ENCODE data around the gene PSMB2. TPM values are rescaled to one million over a fixed set of nuclear protein-coding genes. Genes with fewer than 3 reads are reported as not detected.

Gene PSMB2
- total RNA-seq, 1 donor from 2014 or later, result 98.6 TPM

DNA sequence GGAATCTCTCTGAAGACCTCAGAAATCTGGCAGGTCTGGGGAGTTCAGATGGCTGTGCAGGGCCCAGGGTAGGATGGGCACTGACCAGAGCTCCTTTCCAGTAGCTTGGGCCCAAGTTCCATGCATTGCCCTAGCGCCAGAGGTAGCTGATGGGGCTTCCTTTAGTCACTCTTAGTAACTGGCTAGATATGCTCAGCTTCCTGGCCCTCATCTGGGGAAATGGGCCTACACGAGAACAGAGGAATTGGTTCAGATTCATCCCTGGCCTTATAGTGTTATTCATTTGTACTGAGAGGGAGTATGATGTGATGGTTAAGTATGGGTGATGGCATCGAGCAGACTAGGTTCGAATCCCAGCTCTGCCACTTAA lies 15.5 kb upstream of the PSMB2 start:
- Mint-ChIP-seq H3K4me3 (ENCODE audit: unreplicated experiment) (no peak overlapping the region), H3K27ac (ENCODE audit: unreplicated experiment) (no peak overlapping the region), H3K4me1 (ENCODE audit: low read depth, unreplicated experiment) (no peaks in the 10 kb centered on the region), H3K27me3 (ENCODE audit: low read depth, unreplicated experiment) (peaks cover 56% of the 10 kb centered on the region), H3K36me3 (ENCODE audit: low read depth, unreplicated experiment) (no peaks in the 10 kb centered on the region), H3K9me3 (ENCODE audit: unreplicated experiment) (peaks cover 2% of the 10 kb centered on the region)
- peaks cover 9% of the 10 kb centered on the region for H3K27me3 ChIP-seq (ENCODE audit: insufficient read depth, low read length)
- H3K9ac ChIP-seq (ENCODE audit: low read length), result no peak overlapping the region
- DNase-seq (ENCODE audit: low read depth) (no peak), FAIRE-seq (no peak)
- H3K27ac ChIP-seq (ENCODE audit: low read depth, low read length), result no peak overlapping the region
- H4K20me1 ChIP-seq (ENCODE audit: insufficient read depth, low read length), result no peaks in the 10 kb centered on the region
- TF ChIP-seq EZH2 (IDR thresholded peaks at IDR 0.05; ENCODE audit: insufficient read depth, low read length), result no peak
- TF ChIP-seq, protein P1, sequence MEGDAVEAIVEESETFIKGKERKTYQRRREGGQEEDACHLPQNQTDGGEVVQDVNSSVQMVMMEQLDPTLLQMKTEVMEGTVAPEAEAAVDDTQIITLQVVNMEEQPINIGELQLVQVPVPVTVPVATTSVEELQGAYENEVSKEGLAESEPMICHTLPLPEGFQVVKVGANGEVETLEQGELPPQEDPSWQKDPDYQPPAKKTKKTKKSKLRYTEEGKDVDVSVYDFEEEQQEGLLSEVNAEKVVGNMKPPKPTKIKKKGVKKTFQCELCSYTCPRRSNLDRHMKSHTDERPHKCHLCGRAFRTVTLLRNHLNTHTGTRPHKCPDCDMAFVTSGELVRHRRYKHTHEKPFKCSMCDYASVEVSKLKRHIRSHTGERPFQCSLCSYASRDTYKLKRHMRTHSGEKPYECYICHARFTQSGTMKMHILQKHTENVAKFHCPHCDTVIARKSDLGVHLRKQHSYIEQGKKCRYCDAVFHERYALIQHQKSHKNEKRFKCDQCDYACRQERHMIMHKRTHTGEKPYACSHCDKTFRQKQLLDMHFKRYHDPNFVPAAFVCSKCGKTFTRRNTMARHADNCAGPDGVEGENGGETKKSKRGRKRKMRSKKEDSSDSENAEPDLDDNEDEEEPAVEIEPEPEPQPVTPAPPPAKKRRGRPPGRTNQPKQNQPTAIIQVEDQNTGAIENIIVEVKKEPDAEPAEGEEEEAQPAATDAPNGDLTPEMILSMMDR (IDR thresholded peaks at IDR 0.05; ENCODE audit: insufficient read depth, low read depth, low read length), result no peak
- H3K9me3 ChIP-seq (ENCODE audit: insufficient read depth, low read depth, low read length), result no peaks in the 10 kb centered on the region
- H3K36me3 ChIP-seq (ENCODE audit: insufficient read depth, low read length), result no peaks in the 10 kb centered on the region
- no peak overlapping the region for H2AFZ ChIP-seq (ENCODE audit: low read depth, low read length)
- no peaks in the 10 kb centered on the region for H3K79me2 ChIP-seq (ENCODE audit: insufficient read depth, low read length)
- no peak overlapping the region for H3K4me2 ChIP-seq (ENCODE audit: low read length)
- no peak overlapping the region for H3K4me3 ChIP-seq (ENCODE audit: insufficient read depth, low read depth, low read length)
- no peaks in the 10 kb centered on the region for H3K4me1 ChIP-seq (ENCODE audit: insufficient read depth, low read length)

GRCh38 chr1:35656148-35656862 lies 15.0 kb upstream of the PSMB2 start:
- Histone ChIP-seq H3K79me2 (ENCODE audit: insufficient read depth, low read length) (no peaks in the 10 kb centered on the region), H3K4me2 (ENCODE audit: low read length) (no peak overlapping the region), H2AFZ (ENCODE audit: low read depth, low read length) (no peak overlapping the region), H3K9ac (ENCODE audit: low read length) (no peak overlapping the region), H3K27ac (ENCODE audit: low read depth, low read length) (no peak overlapping the region), H3K4me1 (ENCODE audit: insufficient read depth, low read length) (no peaks in the 10 kb centered on the region), H3K27me3 (ENCODE audit: insufficient read depth, low read length) (peaks cover 14% of the 10 kb centered on the region), H3K4me3 (ENCODE audit: insufficient read depth, low read depth, low read length) (no peak overlapping the region), H3K36me3 (ENCODE audit: insufficient read depth, low read length) (no peaks in the 10 kb centered on the region), H3K9me3 (ENCODE audit: insufficient read depth, low read depth, low read length) (no peaks in the 10 kb centered on the region), H4K20me1 (ENCODE audit: insufficient read depth, low read length) (no peaks in the 10 kb centered on the region)
- FAIRE-seq (no peak), DNase-seq (ENCODE audit: low read depth) (no peak)
- Mint-ChIP-seq H3K27me3 (ENCODE audit: low read depth, unreplicated experiment) (peaks cover 60% of the 10 kb centered on the region), H3K4me3 (ENCODE audit: unreplicated experiment) (no peak overlapping the region), H3K4me1 (ENCODE audit: low read depth, unreplicated experiment) (no peaks in the 10 kb centered on the region), H3K27ac (ENCODE audit: unreplicated experiment) (no peak overlapping the region), H3K36me3 (ENCODE audit: low read depth, unreplicated experiment) (peaks cover 2% of the 10 kb centered on the region), H3K9me3 (ENCODE audit: unreplicated experiment) (peaks cover 2% of the 10 kb centered on the region)
- TF ChIP-seq, protein P1 (IDR thresholded peaks at IDR 0.05; ENCODE audit: insufficient read depth, low read depth, low read length), result no peak
- no peak for TF ChIP-seq EZH2 (IDR thresholded peaks at IDR 0.05; ENCODE audit: insufficient read depth, low read length)

GRCh38 chr1:35655196-35655595 lies 13.9 kb upstream of the PSMB2 start:
- no peaks in the 10 kb centered on the region for H3K36me3 ChIP-seq (ENCODE audit: insufficient read depth, low read length)
- H3K4me2 ChIP-seq (ENCODE audit: low read length), result no peak overlapping the region
- H3K27me3 ChIP-seq (ENCODE audit: insufficient read depth, low read length), result peaks cover 22% of the 10 kb centered on the region
- H3K27ac ChIP-seq (ENCODE audit: low read depth, low read length), result no peak overlapping the region
- DNase-seq (ENCODE audit: low read depth) (no peak), FAIRE-seq (no peak)
- H3K36me3 Mint-ChIP-seq (ENCODE audit: low read depth, unreplicated experiment), result peaks cover 2% of the 10 kb centered on the region
- no peaks in the 10 kb centered on the region for H3K4me1 ChIP-seq (ENCODE audit: insufficient read depth, low read length)
- peaks cover 2% of the 10 kb centered on the region for H3K9me3 Mint-ChIP-seq (ENCODE audit: unreplicated experiment)
- H3K4me3 Mint-ChIP-seq (ENCODE audit: unreplicated experiment), result no peak overlapping the region
- H3K27ac Mint-ChIP-seq (ENCODE audit: unreplicated experiment), result no peak overlapping the region
- H3K4me1 Mint-ChIP-seq (ENCODE audit: low read depth, unreplicated experiment), result peaks cover 1% of the 10 kb centered on the region
- no peak overlapping the region for H3K4me3 ChIP-seq (ENCODE audit: insufficient read depth, low read depth, low read length)
- no peak overlapping the region for H2AFZ ChIP-seq (ENCODE audit: low read depth, low read length)
- H4K20me1 ChIP-seq (ENCODE audit: insufficient read depth, low read length), result no peaks in the 10 kb centered on the region
- peaks cover 56% of the 10 kb centered on the region for H3K27me3 Mint-ChIP-seq (ENCODE audit: low read depth, unreplicated experiment)
- no peaks in the 10 kb centered on the region for H3K9me3 ChIP-seq (ENCODE audit: insufficient read depth, low read depth, low read length)
- H3K9ac ChIP-seq (ENCODE audit: low read length), result no peak overlapping the region
- TF ChIP-seq EZH2 (IDR thresholded peaks at IDR 0.05; ENCODE audit: insufficient read depth, low read length), result no peak
- H3K79me2 ChIP-seq (ENCODE audit: insufficient read depth, low read length), result no peaks in the 10 kb centered on the region

Measured in astrocyte (in vitro differentiated cells and primary cell).